NCI-H2107 treated with DMSO at 0.1 percent for 48 hours (cell line): ENCODE data around the gene IFNG-AS1.
A peak's percentile ranks its signal among the peaks of the same experiment; 100 is the strongest.

ENCODE experiments used
- DNase-seq: peaks from one replicate; lab custom pipeline; 2025; ENCODE audit not compliant: unreplicated experiment; lab: John Stamatoyannopoulos, UW

Gene IFNG-AS1

GRCh38 chr12:67993143-67993542 lies 3.9 kb downstream of the IFNG-AS1 start:
- no peak for DNase-seq

GRCh38 chr12:67994046-67994445 lies 4.8 kb downstream of the IFNG-AS1 start:
- no peak for DNase-seq

DNA sequence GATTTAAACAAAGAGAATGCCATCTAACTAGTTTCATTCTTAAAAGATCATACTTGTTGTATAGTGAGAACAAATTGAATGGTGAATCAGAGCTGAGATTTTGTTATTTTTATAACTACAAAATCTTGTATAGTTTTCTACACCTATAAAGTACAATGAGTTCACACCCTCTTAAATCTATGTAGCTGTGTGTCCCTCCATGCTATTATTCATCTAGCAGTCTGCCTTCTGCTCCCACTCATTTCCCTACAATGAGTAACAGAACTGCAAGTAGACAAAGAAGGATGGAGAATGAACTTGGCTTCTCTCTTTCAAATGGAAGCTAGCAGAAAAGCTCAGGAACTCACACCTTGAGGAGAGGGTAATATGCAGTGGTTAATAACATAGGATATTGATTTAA lies 7.1 kb downstream of the IFNG-AS1 start:
- DNase-seq, result no peak

DNA sequence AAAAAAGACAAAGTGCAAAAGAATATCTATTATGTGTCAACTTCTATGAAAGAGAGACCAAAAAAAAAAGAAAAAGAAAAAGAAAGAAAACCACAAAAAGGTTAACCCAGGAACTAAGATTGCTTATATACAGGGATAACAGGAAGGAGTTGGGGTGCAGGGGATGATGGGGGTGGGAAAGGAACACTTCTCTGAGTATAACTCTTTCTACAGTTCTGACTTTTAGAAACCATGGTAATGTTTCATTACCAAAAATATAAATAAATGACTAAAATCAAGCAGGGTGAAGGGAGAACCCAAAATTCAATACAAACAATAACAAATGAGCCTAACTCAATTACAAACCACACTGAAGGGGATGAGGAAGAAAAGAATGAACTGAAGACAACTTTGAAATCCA lies 9.1 kb downstream of the IFNG-AS1 start:
- DNase-seq, result no peak

DNA sequence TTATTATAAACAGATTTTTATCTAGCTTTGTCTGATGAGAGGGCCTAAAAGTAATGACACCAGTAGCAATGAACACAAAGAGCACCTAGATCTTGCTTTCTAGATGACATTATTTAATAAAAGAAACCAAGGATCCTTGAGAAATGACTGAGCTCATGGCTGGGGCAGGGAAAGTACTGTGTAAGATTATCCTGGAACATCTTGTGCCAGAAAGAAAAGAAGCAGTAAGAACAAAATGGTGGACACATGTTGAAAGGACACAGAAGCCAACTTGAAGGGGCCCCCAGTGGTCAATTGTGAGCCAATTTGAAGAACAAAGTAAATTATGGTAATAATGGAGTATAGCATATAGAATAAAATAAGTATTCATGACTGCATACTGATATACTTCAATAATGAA lies 10.0 kb downstream of the IFNG-AS1 start:
- DNase-seq, result no peak

GRCh38 chr12:68001486-68002466 lies 12.5 kb downstream of the IFNG-AS1 start:
- DNase-seq, result peak; percentile 65

DNA sequence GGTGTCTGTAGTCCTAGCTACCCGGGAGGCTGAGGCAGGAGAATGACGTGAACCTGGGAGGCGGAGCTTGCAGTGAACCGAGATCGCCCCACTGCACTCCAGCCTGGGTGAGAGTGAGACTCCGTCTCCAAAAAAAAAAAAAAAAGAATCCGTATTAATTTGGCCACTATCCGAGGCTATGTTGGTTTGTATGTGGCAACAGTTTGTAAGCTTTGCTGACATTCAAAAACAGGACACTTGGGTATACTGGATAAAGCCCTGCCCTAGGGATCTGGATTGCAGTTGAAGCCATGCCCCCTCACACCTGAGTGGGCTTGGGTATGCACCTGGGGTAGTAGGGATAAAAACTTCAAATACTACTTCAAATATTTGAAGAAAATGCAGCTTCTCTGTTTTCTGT lies 14.5 kb downstream of the IFNG-AS1 start:
- no peak for DNase-seq

GRCh38 chr12:68007033-68007432 lies 17.8 kb downstream of the IFNG-AS1 start:
- DNase-seq, result no peak

- no peak for DNase-seq
These were observed 18.2 kb downstream of the IFNG-AS1 start for GRCh38 chr12:68007466-68007865.

DNA sequence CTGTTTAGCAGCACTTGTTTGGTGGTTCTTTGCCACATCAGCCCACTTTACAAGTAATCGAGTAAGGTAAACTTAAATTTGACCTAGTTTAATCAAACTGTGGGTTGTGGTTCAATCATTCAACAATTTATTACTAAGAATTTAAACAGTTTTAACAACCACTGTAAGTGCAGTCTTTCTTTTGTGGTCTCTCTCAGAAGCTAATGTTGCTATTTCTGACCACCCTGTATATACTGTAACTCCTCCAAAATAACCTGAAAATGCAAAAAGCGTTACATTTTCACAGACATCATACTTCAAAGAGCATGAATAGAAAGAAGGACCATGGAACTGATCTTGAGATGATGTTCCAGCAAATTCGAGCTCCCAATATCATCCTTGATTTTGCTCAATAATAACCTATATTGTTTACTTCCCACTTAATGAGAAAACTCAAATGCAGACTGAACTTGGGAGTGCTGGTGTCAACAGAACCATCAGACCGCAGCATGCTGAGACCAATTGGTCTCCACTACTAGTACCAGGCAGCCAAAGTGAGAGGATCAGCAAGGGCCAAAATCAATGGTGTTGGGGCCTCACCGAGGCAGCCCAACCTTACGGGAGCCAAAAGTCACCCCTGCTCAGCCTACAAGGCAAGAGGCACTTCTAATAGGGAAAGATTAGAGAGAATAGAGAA lies 22.1 kb downstream of the IFNG-AS1 start:
- DNase-seq, result no peak

DNA sequence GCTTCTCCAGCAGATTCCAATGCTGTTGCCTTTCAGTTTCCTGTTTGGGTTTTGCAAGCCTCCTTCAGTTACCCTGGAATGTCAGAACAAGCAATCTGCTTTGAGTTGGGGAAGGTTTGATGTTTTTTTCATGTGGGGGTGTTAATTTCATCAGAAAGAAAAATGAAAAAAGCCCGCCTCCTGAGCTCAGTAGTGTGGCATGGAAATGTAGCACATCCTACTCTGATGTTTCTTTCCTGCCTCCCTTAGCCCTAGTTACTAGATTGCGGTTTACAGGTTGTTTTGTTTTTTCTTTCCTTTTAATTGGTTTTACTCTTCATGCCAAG lies 22.6 kb downstream of the IFNG-AS1 start:
- DNase-seq, result no peak

DNA sequence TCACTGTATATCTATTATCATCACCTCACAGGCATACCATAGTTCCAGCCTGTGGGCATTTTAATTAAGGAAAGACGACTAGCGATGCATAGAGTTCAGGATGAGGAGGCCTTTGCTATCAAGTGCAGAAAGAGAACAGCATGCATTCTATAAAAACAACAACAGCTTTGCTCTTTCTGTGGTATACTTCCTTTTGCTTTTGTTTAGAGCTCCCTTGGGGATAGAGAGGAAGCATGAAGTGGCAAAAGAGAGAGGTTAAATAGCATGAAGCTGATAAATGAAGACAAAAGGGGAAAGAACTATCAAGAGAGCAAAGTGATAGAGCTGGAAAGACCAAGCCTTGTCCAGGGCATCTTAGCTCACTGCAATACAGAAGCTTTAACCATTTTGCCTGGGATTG lies 23.5 kb downstream of the IFNG-AS1 start:
- DNase-seq, result peak; percentile 89

- DNase-seq, result no peak
These were observed 23.9 kb downstream of the IFNG-AS1 start for GRCh38 chr12:68013181-68013580.

DNA sequence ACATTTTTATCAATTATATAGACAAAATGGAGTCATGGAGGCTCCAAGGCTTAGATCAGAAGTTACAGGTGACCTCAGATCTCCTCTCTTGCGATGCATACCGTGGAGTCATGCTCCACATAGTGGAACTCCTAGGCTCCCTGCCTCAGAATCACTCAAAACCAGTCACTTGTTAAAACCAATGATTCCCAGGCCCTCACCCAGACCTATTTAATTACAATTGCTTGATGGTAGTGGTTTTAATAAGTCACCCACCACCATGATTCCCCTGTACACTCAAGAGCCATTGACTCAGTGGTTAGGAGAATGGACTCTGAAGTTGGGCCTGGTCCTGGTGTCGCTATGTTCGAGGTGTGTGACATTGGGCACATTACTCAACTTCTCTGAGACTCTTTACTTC lies 26.9 kb downstream of the IFNG-AS1 start:
- peak; percentile 74 for DNase-seq

GRCh38 chr12:68018315-68018714 lies 29.1 kb downstream of the IFNG-AS1 start:
- no peak for DNase-seq

DNA sequence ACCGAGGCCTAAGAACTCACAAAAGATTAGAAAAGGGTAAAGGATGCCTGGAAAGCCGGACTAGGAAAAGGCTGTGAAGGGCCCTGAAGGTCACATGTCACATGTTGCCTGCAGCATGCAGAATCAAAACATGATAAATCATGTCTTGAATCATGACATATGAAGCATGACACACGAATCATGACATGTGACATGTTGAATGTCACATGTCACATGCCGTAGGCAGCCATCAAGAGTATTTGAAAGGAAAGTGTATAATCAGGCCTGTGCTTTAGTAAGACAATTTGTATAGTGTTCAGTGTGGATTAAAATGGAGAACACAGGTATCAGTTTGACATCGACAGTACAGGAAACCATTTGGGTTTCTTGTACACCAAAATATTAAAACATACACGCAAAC lies 30.8 kb downstream of the IFNG-AS1 start:
- DNase-seq, result no peak

DNA sequence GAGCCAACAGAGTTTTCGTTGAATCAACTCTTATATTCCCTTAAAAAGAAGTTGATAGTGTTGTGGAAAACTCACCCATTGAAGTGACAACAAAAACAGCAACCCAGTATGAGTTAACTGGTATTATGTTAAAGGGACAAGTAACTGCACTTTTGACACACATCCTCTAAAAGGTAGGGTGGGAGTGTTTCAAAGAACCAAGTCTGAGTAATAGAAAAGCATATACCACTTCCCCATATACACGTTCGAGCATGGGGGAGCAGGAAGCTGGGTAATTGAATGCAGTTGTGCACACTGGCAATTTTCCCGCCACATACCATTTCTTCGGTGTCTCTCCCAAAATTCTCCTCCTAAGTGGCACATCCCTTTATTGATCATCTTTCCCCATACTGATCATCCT lies 31.5 kb downstream of the IFNG-AS1 start:
- no peak for DNase-seq

DNA sequence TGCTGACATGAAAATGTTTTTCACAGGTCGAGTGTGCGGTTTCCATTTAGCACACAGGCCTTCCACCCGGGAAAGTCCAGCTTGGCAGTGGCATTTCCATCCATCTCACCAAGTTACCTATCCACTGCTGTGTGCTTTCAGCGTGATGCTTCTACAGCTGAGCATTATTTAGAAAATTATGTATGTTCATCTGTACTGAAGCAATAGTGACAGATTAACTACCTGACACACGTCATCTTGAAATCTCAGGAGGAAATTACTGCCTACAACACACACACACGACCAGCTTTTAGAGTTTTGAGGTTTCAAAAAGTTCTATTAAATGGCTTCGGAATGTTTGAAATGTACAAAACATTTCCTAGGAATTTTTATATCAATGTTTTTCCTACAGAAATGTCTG lies 39.4 kb downstream of the IFNG-AS1 start:
- no peak for DNase-seq

DNA sequence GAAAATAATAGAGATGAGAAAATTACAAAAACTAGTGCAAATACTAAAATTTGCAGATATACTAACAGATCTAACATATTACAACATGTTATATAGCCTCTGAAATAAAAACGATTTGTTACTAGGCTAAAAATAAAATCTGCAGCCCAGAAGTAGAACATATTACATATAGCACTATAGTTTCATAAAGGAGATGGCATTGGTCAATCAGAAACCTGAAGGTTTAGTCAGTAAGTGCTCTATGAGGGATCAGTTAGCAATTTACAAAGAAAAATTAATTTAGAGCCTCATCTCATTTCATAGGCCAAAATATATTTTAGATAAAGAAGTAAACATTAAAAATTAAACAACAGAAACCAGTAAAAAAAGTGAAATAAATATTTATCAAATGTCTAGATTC lies 41.0 kb downstream of the IFNG-AS1 start:
- DNase-seq, result no peak

DNA sequence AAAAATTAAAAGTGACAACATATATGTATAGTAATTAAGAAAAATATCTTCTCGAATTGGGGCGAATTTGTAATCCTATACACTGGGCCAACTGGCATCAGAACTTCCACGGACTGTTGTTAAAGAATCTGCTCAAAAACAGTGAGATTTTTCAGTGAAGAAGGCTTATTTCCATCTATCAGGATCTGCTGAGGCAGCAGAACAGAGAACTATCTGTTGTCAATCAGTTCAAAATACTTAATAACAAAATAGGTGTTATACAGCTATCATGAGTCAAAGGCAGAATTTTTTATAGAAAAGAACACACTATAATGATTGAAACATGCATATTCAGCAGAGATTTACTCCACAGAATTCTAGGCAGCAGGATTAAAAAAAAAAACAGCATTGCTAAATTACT lies 41.9 kb downstream of the IFNG-AS1 start:
- DNase-seq, result no peak

DNA sequence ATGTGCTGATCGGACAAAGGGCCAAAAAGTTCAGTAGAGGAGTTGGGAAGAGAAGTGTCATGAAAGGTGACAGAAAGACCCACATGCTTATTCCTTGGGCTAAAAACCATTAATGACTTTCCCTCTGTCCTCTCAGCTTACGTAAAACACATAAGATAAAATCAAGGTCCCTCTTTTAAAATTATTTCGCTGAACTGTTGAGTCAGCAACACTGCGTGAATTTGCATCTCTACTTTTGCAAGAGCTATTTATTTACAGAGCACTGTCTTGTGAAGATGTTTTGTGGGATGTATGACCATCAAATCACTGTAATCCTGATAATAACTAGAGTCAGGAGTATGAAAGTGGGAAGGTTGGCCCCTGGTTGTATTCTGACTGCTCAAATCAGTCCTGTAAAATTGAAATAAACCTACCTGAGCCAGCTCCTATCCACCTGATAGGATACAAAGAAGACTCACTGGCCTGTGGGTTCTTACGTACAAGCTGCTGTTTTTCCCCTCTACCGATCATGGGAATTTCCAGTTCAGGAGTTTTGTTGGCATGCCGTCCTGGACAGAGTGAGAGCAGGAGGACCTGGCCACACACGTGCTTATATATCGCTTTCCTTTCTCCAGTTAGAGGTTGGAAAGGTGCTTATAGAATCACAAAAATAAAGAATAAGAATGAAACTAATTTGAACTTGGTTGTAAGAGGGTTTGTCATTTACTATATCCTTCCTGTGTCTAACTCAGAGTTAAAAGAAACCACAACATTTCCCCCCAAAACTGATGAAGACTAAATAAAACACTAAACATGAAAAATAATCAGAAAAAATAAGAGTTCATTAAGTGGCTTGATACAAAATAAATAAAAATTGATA lies 42.9 kb downstream of the IFNG-AS1 start:
- no peak for DNase-seq

GRCh38 chr12:68034567-68034966 lies 45.3 kb downstream of the IFNG-AS1 start:
- DNase-seq, result no peak
